HG03095 (cell line): Measurements from ENCODE around the gene TMEM54.
"Not testable (repeated sequence)": the region's sequence is repeated elsewhere in the genome, so short reads cannot be mapped to it uniquely, and the experiment has no call there.

Experiments
- ATAC-seq: cut with Tn5 transposase; IDR thresholded peaks from one replicate; pipeline ENCODE4 v1.9.1; 2021; ENCODE audit warnings: moderate library complexity; ENCODE audit not compliant: unreplicated experiment

TMEM54 gene

DNA sequence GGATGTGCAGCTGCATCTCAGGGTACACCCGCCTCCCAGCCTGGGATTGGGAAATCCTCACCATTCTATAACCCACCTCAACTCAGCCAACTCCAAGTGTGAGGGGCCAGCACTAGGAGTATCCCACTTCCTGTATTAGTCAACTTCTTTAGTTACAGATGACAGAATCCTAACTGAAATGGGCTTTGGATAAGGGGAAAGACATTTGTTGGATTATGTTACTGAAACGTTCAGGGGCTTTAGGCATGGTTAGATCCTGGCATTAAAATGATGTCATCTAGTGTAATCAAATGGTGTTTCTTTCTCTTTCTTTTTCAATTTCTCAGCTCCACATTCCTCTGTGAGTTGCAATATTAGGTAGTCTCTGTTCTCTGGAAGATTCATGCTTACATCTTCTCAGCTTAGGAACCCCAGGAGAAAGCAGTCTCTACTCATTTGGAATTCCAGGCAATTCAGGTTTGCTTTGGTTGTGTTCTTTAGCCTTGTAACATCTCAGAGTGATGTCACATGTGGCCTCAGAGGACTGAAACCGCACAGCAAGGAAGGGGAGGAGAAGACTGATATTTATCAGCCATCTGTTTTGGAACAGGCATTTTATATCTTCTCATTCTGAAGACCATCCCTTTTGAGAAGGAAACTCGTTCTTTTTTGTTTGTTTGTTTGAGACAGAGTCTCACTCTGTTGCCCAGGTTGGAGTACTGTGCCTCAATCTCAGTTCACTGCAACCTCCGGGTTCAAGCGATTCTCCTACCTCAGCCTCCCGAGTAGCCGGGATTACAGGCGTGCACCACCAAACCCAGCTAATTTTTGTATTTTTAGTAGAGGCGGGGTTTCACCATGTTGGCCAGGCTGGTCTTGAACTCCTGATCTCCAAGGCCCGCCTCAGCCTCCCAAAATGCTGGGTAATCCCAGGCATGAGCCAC lies 18.9 kb upstream of the TMEM54 start:
- no peak for ATAC-seq

DNA sequence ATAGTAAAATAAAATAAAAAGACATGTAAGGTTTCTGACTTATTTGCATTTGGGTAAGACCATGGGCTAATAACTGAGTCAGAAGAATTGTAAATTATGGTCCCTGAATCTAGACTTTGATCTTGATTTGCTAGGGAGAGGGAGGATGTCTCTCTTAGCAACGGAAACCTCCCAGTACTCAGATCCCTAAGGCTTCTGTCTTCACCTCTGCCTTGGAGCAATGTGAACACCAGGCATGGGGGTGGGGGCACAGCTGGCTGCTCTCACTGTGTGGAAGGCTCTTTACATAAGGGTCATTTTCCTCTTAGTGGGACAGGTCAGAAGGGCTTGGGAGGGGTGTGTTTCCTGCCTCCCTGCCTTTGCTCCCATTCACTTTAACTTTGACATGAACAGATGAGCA lies 17.0 kb upstream of the TMEM54 start:
- no peak for ATAC-seq

DNA sequence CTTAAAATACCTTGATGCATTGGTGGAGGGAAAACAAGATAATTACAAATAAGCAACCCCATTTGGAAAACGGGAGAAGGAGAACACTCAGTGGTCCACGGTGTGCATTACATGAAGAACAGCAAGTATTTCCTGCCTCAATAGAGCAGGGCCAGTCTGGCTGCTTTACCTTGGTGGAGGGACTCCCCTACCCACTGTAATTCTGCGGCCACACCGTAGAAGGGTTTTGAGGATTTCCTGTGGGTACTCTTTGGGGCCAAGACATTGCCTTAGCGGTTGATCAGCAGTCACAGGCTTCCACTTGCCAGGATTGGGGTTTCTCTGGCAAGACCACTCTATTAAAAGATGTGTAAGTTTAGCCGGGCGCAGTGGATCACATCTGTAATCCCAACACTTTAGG lies 16.3 kb upstream of the TMEM54 start:
- no peak for ATAC-seq

DNA sequence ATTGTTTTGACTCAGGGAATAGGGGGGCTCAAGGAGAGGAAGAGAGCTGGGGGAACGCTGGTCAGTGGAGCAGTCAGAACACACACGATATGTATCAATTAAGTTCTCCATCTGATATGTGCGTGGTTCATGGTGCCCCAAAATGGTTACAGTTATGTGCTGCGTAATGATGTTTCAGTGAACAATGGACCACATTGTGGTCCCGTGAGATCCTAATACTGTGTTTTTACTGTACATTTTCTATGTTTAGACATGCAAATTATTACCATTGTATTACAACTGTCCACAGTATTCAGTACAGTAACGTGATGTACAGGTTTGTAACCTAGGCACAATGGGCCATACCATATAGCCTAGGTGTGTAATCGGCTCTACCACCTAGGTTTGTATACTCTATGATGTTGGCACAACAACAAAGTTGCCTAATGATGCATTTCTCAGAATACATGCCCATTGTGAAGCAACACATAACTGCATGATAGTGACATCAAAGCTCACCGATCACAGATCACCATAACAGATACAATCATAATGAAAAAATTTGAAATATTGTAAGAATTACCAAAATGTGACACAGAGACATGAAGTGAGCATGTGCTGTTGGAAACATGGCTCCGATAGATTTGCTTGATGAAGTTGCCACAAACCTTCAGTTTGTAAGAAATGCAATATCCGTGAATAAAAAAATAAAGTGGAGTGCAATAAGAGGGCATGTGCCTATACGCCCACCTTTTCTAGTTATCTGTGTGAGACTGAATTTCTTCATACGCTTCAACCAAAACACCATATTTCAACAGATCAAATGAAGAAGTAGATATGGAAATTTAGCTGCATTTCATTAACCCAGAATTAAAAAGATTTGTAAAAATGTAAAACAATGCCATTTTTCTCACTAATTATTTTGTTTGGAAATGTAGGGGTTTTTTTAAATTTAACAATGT lies 14.8 kb upstream of the TMEM54 start:
- no peak for ATAC-seq

DNA sequence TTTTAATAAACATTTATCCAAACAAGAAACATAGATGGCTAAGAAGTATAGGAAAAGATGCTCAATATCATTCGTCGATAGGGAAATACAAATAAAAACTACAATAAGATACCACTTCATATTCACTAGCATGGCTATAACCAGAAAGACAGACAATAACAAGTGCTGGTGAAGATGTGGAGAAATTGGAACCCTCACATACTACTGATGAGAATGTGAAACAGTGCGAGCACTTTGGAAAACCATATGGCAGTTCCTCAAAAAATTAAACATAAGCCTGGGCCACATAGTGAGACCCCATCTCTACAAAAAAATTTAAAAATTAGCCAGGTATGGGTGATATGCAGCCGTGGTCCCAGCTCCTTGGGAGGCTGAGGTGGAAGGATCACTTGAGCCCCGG lies 9.1 kb upstream of the TMEM54 start:
- no peak for ATAC-seq

DNA sequence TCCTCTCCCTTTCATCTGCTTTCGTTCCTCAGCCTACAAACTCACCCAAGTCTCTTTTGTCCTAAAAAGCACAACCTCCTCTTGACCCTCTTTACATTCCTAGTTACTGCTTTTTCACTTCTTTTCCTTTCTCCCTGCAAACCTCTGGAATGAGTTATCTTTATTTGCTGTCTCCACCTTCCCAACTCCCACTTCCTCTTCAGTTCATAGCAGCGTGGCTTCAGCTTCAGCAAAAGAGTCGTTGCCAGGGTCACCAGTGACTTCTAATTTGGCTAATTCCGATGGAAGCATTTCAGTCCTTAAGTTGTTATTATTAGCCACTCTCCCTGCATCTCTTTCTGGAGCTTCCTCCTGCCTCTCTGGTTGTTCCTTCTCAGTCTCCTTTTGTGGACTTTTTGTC lies 6.2 kb upstream of the TMEM54 start:
- ATAC-seq = no peak

DNA sequence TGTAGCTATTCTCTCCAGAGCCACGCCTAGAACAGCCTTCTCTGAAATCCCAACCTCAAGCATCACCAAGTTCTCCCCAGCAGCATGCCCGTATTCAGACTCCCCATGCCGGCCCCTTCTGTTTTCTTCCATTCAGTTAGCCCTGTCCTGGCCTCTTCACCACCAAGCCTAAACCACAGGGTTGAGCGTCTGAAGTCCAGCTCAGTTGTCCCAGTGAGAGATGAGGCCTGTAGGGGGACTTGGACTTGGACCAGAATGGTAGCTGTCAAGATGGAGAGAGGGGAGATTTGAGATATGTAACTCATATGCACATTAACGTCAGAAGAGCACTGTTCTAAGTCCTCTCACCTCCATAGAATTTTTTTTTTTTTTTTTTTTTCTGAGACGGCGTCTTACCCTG lies 5.5 kb upstream of the TMEM54 start:
- no peak for ATAC-seq

DNA sequence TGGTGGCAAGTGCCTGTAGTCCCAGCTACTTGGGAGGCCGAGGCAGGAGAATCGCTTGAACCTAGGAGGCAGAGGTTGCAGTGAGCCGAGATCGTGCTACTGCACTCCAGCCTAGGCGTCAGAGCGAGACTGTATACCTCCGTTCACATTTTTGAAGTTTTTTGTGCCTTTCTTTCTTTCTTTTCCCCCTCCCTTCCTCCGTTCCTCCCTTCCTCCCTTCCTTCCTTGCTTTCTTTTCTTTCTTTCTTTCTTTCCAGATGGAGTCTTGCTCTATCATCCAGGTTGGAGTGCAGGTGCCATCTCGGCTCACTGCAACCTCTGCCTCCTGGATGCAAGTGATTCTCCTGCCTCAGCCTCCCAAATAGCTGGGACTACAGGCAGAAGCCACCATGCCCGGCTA lies 4.4 kb upstream of the TMEM54 start:
- not testable (repeated sequence) for ATAC-seq

DNA sequence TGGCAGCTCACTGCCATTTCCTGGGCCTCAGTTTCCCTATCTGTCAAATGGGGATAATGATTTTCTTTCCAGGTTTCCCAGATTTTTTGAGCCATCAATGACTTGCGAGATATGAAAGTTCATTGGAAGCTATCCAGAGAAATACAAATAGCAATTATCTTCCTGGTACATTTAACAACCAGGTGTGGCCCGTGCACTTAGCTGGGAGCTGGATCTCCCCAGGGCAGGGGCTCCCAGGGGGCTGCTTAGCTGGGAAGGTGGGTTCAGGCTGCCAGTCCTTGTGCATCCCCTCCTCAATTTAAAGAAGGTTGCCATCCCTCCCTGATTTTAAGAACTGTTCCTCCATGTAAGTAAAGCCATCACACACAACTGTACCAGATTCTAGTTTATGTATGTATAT lies 3.6 kb upstream of the TMEM54 start:
- ATAC-seq = no peak

DNA sequence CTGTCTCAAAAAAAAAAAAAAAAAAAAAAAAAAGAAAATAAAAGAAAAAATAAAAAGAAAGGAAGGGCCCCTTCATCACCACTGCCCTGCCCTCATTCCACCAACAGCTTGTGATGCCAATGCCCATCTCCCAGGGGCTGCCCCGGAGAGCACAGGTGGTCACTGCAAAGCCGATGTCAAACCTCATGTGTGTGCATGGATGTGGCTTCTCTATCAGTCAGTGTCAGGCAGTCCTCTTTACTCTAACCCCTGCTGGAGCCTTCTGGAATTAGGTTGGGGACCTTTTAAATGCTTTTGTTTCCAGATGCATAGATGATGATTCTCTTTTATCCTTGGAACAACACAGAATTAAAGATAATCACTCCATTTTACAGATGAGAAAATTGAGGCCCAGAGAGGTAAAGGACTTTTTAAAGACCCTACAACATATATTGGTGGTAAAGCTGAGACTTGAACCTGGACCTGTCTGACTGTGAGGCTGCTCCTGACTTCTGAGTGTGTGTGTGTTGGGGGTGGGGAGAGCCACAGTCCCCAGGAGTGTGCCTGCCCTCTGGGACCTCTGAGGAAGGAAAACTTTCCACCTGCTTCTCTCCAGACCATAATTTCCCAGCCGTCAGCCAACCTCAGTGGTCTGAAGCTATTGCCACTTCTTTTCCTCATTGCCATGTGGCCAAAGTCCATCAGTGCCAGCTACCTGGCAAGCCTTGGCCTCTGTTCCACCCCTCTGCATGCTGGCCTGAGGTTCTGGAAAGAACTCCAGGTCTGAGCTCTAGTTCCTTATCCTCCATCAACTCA lies 3.0 kb upstream of the TMEM54 start:
- no peak for ATAC-seq

DNA sequence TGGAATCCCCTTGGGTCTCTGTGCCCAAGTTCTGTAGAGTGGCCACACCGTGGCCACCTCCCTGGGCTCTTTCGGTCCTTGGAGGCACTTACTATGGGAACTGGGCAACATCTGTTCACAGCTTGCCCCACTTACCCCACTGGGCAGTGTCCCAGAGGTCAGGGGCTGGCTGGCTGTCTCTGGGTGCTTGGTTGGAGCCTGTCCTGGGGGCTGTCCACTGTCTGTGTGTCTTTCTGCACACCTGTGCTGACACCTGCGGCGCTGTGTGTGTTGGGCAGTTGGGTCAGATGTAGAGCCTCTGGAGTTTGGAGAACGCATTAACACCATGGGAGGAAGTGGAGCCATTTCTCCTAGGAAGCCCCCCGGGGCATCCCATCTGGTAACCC lies 1.3 kb upstream of the TMEM54 start:
- no peak for ATAC-seq

DNA sequence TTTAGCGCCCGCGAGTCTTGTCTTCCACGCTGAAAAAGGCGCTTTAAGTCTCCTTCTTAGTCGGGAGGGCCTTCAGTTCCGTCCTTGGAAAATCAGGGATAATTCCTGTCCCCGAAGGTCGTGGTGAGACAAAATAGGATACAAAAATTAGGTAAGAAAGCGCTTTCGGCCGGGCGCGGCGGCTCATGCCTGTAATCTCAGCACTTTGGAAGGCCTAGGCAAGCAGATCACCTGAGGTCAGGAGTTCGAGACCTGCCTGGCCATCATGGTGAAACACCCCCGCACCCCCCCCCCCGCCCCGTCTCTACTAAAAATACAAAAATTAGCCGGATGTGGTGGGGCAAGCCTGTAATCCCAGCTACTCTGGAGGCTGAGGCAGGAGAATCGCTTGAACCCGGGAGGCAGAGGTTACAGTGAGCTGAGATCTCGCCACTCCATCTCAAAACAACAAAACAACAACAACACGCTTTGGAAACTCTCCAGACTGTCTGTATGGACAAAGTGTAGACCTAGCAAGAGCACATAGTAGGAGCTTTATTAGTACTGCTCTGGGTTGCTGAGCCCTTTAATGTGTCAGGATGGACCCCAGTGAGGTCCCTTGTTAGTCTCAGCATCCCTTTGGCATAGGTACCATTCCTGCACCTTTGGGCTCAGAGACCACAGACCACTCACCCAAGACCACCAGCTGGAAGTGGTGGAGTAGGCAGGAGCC lies 790 bp upstream of the TMEM54 start:
- ATAC-seq = no peak

DNA sequence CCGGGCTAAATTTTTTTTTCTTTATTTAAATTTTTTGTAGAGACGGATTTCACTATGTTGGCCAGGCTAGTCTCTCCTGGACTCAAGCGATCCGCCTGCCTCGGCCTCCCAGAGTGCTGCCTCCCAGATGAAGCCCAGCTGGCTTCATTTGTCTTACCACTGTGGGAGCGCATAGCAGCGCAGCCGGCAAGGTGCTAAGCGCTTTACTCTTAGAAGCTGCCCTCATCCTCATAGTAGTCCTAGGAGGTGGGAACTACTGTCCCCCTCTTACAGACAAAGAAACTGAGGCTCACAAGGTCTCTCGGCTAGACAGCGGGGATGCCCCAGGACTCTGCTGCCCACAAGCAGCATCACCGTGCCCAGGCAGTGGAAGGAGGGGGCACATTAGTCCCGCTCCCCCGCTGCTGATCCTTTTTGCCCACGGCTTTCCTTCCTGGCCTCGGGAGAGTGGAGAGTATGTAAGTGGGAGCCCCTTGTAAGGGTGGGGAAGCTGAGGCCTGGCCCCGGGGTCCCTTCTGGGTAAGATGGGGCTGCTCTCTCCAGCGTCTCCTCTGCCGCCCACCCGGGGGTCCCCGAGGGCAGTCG lies 726 bp downstream of the TMEM54 start:
- no peak for ATAC-seq

DNA sequence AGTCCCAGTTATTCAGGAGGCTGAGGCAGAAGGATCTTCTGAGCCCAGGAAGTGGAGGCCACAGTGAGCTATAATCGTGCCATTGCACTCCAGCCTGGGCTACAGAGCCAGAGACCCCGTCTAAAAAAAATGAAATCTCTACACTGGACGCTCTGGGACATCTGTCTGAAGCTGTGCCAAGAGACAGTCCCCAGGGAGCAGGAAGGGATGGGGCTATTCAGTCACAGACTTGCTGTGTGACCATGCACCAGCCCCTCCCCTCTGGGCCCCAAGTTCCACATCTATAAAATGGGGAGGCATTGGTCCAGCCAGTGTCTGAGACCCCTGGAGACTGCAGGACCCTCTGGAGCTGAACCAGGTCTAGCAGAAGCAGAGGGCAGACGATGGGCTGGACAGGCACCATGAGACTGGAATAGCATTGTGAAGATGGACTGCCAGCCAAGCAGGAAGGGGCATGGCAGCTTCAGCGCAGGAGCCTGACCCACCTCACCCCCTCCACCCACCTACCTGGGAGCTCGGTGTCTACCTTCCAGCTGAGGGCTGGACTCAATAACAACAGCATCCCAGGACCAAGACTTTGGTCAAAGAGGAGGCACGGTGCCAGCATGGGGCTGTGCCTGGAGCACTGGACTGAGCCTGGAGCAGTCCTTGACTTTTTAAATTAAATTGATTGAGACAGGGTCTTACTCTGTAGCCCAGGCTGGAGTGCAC lies 1.4 kb downstream of the TMEM54 start:
- no peak for ATAC-seq

DNA sequence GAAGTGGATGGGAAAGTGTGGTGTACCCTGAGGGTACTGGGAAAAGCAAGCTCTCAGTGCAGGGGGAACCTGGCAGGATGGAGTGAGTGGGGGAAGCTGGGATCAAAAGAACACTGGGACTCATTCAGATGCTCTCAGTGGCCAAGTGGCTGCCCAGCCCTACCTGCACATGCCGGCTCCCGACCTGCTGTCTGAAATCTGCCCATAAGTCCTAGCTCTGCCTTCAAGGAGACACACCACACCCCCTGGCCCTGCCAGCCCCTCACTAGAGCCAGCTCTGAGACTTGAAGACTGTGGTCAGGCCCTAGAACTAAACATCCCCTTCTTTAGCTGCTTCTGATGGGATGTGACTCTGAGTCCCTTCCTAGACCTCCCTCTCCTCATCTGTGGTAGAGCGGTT lies 2.2 kb downstream of the TMEM54 start:
- no peak for ATAC-seq

DNA sequence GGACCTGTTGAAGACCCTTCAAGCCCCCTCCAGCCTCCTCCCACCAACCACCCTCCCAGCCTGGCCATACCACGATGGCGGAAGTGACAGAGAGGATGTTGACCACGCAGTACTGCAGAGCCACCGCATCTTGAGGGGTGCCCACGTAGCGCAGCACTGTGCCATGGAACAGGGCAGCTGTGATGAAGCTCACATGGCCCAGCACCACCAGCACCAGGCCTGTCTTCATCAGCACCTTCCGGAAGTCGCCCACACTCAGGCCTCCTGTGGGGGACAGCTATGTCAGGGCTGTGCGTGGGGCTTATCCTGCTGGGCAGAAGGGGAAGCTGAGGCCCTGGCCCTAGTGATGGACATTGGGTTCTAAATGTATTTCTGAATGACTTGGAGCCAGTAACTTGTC lies 3.1 kb downstream of the TMEM54 start:
- no peak for ATAC-seq

DNA sequence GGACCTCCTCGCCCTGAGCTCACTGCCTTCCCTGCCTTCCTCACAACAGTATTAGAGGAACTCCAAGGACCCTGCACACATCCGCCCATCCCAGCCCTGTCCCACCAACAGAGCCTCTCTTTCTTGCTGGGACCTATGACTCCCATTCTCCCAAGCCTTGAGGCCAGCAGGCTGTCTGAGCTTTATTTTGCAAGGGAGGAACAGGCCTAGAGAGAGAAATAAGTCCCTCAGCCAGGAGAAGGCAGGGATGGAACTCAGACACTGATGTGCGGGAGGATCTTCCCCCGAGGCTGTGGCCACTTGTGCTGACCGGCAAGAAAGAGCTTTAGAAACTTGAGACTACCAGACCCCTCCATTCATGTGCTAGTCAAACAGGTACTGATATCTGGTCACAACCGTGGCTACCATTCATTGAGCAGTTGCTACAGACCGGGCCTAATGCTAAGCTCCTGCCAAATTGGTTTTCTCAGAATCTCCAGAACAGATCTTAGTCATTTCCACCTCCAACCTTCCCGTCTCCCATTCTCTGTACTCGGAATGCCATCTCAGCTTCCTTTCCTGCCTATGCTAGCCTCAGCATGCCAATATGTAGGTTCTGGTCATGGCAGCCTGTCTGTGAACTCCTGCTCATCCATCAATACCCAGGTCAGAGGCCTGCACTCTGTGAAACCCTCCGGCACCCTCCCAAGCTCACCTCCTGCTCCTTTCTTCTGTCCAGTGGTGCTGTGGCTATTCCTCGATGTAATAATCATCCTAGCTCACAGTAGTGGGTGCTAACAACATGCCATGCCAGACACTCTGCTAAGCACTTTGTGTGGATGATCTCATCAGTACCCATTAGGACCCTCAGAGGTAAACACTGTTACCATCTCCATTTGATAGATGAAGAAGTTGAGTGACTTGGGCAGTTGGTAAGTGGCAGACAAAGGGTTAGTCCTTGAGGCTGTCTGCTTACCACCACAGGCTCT lies 3.8 kb downstream of the TMEM54 start:
- no peak for ATAC-seq

DNA sequence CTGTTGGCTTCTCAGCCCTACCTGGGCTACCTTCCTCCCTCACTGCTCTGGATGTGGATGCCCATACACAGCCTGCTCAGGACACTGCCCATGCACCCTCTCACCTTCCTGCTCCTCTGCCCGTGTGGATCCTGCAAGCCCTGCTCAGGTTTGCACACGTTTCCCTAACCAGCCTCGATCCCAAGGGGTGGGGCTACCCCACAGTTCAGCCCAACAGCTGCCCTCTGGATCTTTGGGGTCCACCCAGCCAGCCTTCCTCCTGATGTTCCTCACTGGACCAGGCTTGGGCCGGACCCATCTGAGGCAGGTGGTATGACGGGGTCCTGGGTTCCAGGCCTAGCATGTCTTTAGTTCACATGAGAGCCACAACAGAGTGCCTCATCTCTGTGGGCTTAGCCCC lies 4.7 kb downstream of the TMEM54 start:
- no peak for ATAC-seq
